PC-9 (cell line): Measurements from ENCODE around the gene CLCN3. TPM values are rescaled to one million over a fixed set of nuclear protein-coding genes. Genes with fewer than 3 reads are reported as not detected.

Experiments
- BruUV-seq: library from RNA; stranded (reverse); fragments of 400-500 nt; replicated peaks from 2 replicates; lab custom pipeline; 2021; lab: Mats Ljungman, UMichigan
- CTCF ChIA-PET: fragments of 300-600 bp; sonication (Branson Sonifier 250); formaldehyde crosslinking; loops from one replicate; lab custom pipeline; 2022; ENCODE audit warnings: antibody characterized with exemption; lab: Charles Lee
- POLR2A ChIA-PET: fragments of 300-600 bp; sonication (Branson Sonifier 250); formaldehyde crosslinking; loops from one replicate; lab custom pipeline; 2022; ENCODE audit warnings: antibody characterized with exemption; ENCODE audit not compliant: unreplicated experiment; lab: Charles Lee
- DNase-seq, 2 experiments: peaks; one replicate each; pipeline versions ENCODE4 v3.0.0 to v3.0.0-alpha.2; 2015 to 2022; ENCODE audit warnings: mixed read lengths in 1 of 2
- H2AFZ ChIP-seq: fragments of 200-600 bp; sonication (generic); 2 replicates; pipeline ENCODE4 v1.8.1; 2017; ENCODE audit warnings: antibody characterized with exemption
- H3F3A ChIP-seq: fragments of 200-600 bp; sonication (generic); 2 replicates; pipeline ENCODE4 v1.8.1; 2017; ENCODE audit warnings: antibody characterized with exemption, mild to moderate bottlenecking, low read depth; ENCODE audit not compliant: insufficient read depth
- H3K27ac ChIP-seq: fragments of 200-600 bp; sonication (generic); 2 replicates; pipeline ENCODE4 v1.6.1; 2016; ENCODE audit warnings: mixed run types
- H3K27me3 ChIP-seq: fragments of 200-600 bp; sonication (generic); 2 replicates; pipeline ENCODE4 v1.6.1; 2016; ENCODE audit warnings: low read depth, mixed run types; ENCODE audit not compliant: insufficient read depth
- H3K36me3 ChIP-seq: fragments of 200-600 bp; sonication (generic); 2 replicates; pipeline ENCODE4 v1.6.1; 2016; ENCODE audit warnings: low read depth, mixed run types
- H3K4me1 ChIP-seq: fragments of 200-600 bp; sonication (generic); replicated peaks from 2 replicates; pipeline ENCODE4 v1.6.1; 2016; ENCODE audit warnings: mixed run types; ENCODE audit not compliant: insufficient read depth
- H3K4me2 ChIP-seq: fragments of 200-600 bp; sonication (generic); 2 replicates; pipeline ENCODE4 v1.6.1; 2017; ENCODE audit warnings: mixed run types
- H3K4me3 ChIP-seq: fragments of 200-600 bp; sonication (generic); 2 replicates; pipeline ENCODE4 v1.6.1; 2016; ENCODE audit warnings: mixed run types
- H3K79me2 ChIP-seq: fragments of 200-600 bp; sonication (generic); 2 replicates; pipeline ENCODE4 v1.6.1; 2017; ENCODE audit warnings: low read depth, mixed run types
- H3K9me2 ChIP-seq: fragments of 200-600 bp; sonication (generic); 2 replicates; pipeline ENCODE4 v1.8.1; 2017; ENCODE audit warnings: mild to moderate bottlenecking; ENCODE audit not compliant: insufficient read depth
- H3K9me3 ChIP-seq: fragments of 200-600 bp; sonication (generic); 2 replicates; pipeline ENCODE4 v1.8.1; 2016; ENCODE audit warnings: low read depth; ENCODE audit not compliant: insufficient read depth
- H4K20me1 ChIP-seq: fragments of 200-600 bp; sonication (generic); 2 replicates; pipeline ENCODE4 v1.8.1; 2017; ENCODE audit not compliant: insufficient read depth
- CTCF ChIP-seq: fragments of 200-600 bp; sonication (generic); conservative IDR thresholded peaks from 2 replicates; pipeline ENCODE4 v1.6.1; 2017; ENCODE audit warnings: mixed run types, antibody characterized with exemption, mild to moderate bottlenecking, moderate library complexity
- EZH2 ChIP-seq: fragments of 200-600 bp; sonication (generic); IDR thresholded peaks from 2 replicates; pipeline ENCODE4 v1.8.0; 2017; ENCODE audit warnings: antibody characterized with exemption, low read depth
- intact Hi-C: fragments of 100-400 bp; cut with micrococcal nuclease; formaldehyde crosslinking; loops from one replicate; pipeline ENCODE4 v1.10.0; 2022; ENCODE audit not compliant: unreplicated experiment
- total RNA-seq: library from RNA; stranded (reverse); gene quantifications from 2 replicates; pipeline ENCODE4 v1.2.3, GENCODE V29; 2021

Gene CLCN3
- total RNA-seq, 1 experiment from 2014 or later: 51.6 TPM

- H3K4me1 ChIP-seq: no peaks in the 10 kb centered on the region
- H4K20me1 ChIP-seq: no peaks in the 10 kb centered on the region
- H3K9me3 ChIP-seq: no peaks in the 10 kb centered on the region
- ChIA-PET CTCF (no interaction called here), POLR2A (no interaction called here)
- DNase-seq: no peak
- no peaks in the 10 kb centered on the region for H3K27me3 ChIP-seq
- H3K36me3 ChIP-seq: no peaks in the 10 kb centered on the region
- no peak overlapping the region for H3K4me3 ChIP-seq
- H2AFZ ChIP-seq: no peak overlapping the region
- BruUV-seq: no TSS peak
- no peaks in the 10 kb centered on the region for H3K79me2 ChIP-seq
- no peaks in the 10 kb centered on the region for H3K9me2 ChIP-seq
- H3K27ac ChIP-seq: no peak overlapping the region
- TF ChIP-seq CTCF: no peak
- no peak for TF ChIP-seq EZH2
- no peak overlapping the region for H3K4me2 ChIP-seq
- no peaks in the 10 kb centered on the region for H3F3A ChIP-seq
- intact Hi-C loops: no loop called here
Measured at GRCh38 chr4:169583563-169583962, 36.8 kb upstream of the CLCN3 start.

- Histone ChIP-seq H3K9me2 (no peaks in the 10 kb centered on the region), H3K9me3 (no peaks in the 10 kb centered on the region), H3K4me1 (no peaks in the 10 kb centered on the region), H3K79me2 (no peaks in the 10 kb centered on the region), H2AFZ (no peak overlapping the region), H3K36me3 (no peaks in the 10 kb centered on the region), H3F3A (no peaks in the 10 kb centered on the region), H3K27me3 (no peaks in the 10 kb centered on the region), H4K20me1 (no peaks in the 10 kb centered on the region), H3K27ac (no peak overlapping the region), H3K4me2 (no peak overlapping the region), H3K4me3 (no peak overlapping the region)
- no TSS peak for BruUV-seq
- ChIA-PET POLR2A (no interaction called here), CTCF (interaction anchor here (0.6 kb wide), 1 partner anchor 9 kb away, joined by 3 read pairs; no protein-coding TSS in a partner anchor)
- no peak for DNase-seq
- intact Hi-C loops: no loop called here
- TF ChIP-seq CTCF: no peak
- TF ChIP-seq EZH2: no peak
Measured at GRCh38 chr4:169593050-169593560, 27.3 kb upstream of the CLCN3 start.

- Histone ChIP-seq H3K9me3 (no peaks in the 10 kb centered on the region), H3K27me3 (no peaks in the 10 kb centered on the region), H4K20me1 (no peaks in the 10 kb centered on the region), H2AFZ (no peak overlapping the region), H3K27ac (no peak overlapping the region), H3K4me2 (no peak overlapping the region), H3K36me3 (no peaks in the 10 kb centered on the region), H3K4me3 (no peak overlapping the region), H3K4me1 (no peaks in the 10 kb centered on the region), H3F3A (no peaks in the 10 kb centered on the region), H3K79me2 (no peaks in the 10 kb centered on the region), H3K9me2 (no peaks in the 10 kb centered on the region)
- ChIA-PET POLR2A (no interaction called here), CTCF (no interaction called here)
- TF ChIP-seq CTCF: no peak
- no peak for TF ChIP-seq EZH2
- intact Hi-C loops: no loop called here
- DNase-seq: no peak
- BruUV-seq: no TSS peak
Measured at GRCh38 chr4:169594560-169595195, 25.7 kb upstream of the CLCN3 start.
